Measurements from ENCODE around the gene MGST2. TPM values are rescaled to one million over a fixed set of nuclear protein-coding genes. Genes with fewer than 3 reads are reported as not detected.
A peak's percentile ranks its signal among the peaks of the same experiment; 100 is the strongest.

Gene MGST2
- total RNA-seq, 2 donors from 2014 or later, result 23.4 to 44.1 TPM

DNA sequence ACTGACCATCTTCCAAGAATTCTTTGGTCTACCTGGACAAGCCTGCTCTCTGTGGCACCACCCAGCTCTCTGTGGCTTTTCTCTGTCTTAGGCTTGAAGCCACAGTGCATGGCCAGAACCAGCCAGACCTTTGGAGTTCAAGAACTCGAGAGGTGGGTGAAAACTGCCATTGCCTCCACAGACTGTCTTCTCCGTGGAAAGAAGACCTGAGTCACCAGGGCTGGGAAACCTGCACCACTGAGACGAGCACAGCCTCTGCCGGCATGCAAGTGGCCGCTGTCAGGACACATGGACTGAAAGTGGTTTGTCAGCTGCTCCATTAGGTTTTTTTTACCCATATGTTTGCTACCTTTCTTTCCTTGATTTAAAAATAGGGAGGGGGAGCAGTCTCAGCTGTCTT, 74.5 kb downstream of the MGST2 start:
- peak overlapping the region; percentile 53 to 79 (median 59) for H3K27ac ChIP-seq
- WGBS, 2 donors, result 32 to 37% methylated on average over 5 of the region's 5 CpGs
- ATAC-seq, result peak; percentile 26
- intact Hi-C loops (cut with DNase I), result no loop called here
- no peaks in the 10 kb centered on the region for H3K36me3 ChIP-seq (replicated peaks in 1 of 2; ENCODE audit: insufficient read depth in 1 of 2, low read depth in 2 of 2)
- H3K27me3 ChIP-seq, result no peaks in the 10 kb centered on the region
- peak; percentile 34 to 47 (median 36) for DNase-seq
- H3K9me3 ChIP-seq, result no peaks in the 10 kb centered on the region
- no peak overlapping the region for H3K4me3 ChIP-seq
- peaks cover 23% of the 10 kb centered on the region for H3K4me1 ChIP-seq
- TF ChIP-seq, protein P1, sequence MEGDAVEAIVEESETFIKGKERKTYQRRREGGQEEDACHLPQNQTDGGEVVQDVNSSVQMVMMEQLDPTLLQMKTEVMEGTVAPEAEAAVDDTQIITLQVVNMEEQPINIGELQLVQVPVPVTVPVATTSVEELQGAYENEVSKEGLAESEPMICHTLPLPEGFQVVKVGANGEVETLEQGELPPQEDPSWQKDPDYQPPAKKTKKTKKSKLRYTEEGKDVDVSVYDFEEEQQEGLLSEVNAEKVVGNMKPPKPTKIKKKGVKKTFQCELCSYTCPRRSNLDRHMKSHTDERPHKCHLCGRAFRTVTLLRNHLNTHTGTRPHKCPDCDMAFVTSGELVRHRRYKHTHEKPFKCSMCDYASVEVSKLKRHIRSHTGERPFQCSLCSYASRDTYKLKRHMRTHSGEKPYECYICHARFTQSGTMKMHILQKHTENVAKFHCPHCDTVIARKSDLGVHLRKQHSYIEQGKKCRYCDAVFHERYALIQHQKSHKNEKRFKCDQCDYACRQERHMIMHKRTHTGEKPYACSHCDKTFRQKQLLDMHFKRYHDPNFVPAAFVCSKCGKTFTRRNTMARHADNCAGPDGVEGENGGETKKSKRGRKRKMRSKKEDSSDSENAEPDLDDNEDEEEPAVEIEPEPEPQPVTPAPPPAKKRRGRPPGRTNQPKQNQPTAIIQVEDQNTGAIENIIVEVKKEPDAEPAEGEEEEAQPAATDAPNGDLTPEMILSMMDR (IDR thresholded peaks at IDR 0.05), result no peak
- no peak for TF ChIP-seq POLR2A (IDR thresholded peaks at IDR 0.05)

- peak in 2 of 3 donors; percentile 13 to 24 for TF ChIP-seq POLR2A (IDR thresholded peaks at IDR 0.05)
- TF ChIP-seq, protein P1 (IDR thresholded peaks at IDR 0.05), result peak in 5 of 7 experiments; percentile 13 to 56 (median 53)
- ATAC-seq, result peak; percentile 87
- Histone ChIP-seq H3K36me3 (replicated peaks in 1 of 2; ENCODE audit: insufficient read depth in 1 of 2, low read depth in 2 of 2) (no peaks in the 10 kb centered on the region), H3K9me3 (no peaks in the 10 kb centered on the region), H3K27me3 (no peaks in the 10 kb centered on the region), H3K4me1 (peaks cover 19% of the 10 kb centered on the region), H3K27ac (peak overlapping the region; percentile 53 to 79 (median 59)), H3K4me3 (no peak overlapping the region)
- intact Hi-C loops (cut with DNase I), result no loop called here
- 19 to 35% methylated on average over 10 of the region's 10 CpGs for WGBS, 2 donors
- DNase-seq, result peak; percentile 51 to 82 (median 70)
These were observed 75.0 kb downstream of the MGST2 start for GRCh38 chr4:139740531-139741041.

DNA sequence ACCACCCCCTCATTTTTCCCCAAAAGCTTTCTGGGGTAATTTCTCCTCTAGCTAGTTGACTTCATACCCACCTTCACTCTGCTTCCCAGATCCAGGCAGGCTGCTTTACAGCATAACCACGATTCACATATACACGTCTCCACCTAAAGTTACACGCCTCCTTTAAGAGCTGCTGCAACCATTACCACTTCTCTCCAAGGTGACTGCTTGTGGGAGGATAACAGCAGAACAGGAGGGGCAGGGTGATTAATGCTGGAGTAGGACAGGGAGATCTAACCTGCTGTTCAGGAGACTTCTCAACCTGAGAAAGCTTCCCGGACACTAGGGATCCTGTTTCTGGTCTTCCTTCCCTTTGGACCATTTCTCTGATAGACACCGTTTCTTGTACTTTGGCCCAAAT, 77.4 kb downstream of the MGST2 start:
- TF ChIP-seq, protein P1 (IDR thresholded peaks at IDR 0.05), result no peak
- no peak for TF ChIP-seq POLR2A (IDR thresholded peaks at IDR 0.05)
- WGBS, 2 donors, result 69 to 73% methylated on average over 5 of the region's 5 CpGs
- ATAC-seq (no peak), DNase-seq (no peak)
- no peaks in the 10 kb centered on the region for H3K9me3 ChIP-seq
- no peak overlapping the region for H3K27ac ChIP-seq
- peaks cover 18% of the 10 kb centered on the region for H3K4me1 ChIP-seq
- intact Hi-C loops (cut with DNase I), result no loop called here
- no peak overlapping the region for H3K4me3 ChIP-seq
- no peaks in the 10 kb centered on the region for H3K27me3 ChIP-seq
- no peaks in the 10 kb centered on the region for H3K36me3 ChIP-seq (replicated peaks in 1 of 2; ENCODE audit: insufficient read depth in 1 of 2, low read depth in 2 of 2)

- Histone ChIP-seq H3K27ac (no peak overlapping the region), H3K36me3 (replicated peaks in 1 of 2; ENCODE audit: insufficient read depth in 1 of 2, low read depth in 2 of 2) (no peaks in the 10 kb centered on the region), H3K4me1 (peaks cover 18% of the 10 kb centered on the region), H3K4me3 (no peak overlapping the region), H3K27me3 (no peaks in the 10 kb centered on the region), H3K9me3 (no peaks in the 10 kb centered on the region)
- no peak for TF ChIP-seq POLR2A (IDR thresholded peaks at IDR 0.05)
- TF ChIP-seq, protein P1 (IDR thresholded peaks at IDR 0.05), result no peak
- intact Hi-C loops (cut with DNase I), result no loop called here
- WGBS, 2 donors, result 85 to 88% methylated on average over 1 of the region's 1 CpG
- DNase-seq (no peak), ATAC-seq (no peak)
These were observed 78.6 kb downstream of the MGST2 start for GRCh38 chr4:139744232-139744631.

GRCh38 chr4:139745111-139745639, 79.6 kb downstream of the MGST2 start:
- intact Hi-C loops (cut with DNase I), result no loop called here
- Histone ChIP-seq H3K9me3 (no peaks in the 10 kb centered on the region), H3K4me1 (peaks cover 13% of the 10 kb centered on the region), H3K27me3 (no peaks in the 10 kb centered on the region), H3K36me3 (replicated peaks in 1 of 2; ENCODE audit: insufficient read depth in 1 of 2, low read depth in 2 of 2) (no peaks in the 10 kb centered on the region), H3K4me3 (no peak overlapping the region), H3K27ac (no peak overlapping the region)
- 86 to 90% methylated on average over 6 of the region's 6 CpGs for WGBS, 2 donors
- no peak for ATAC-seq
- no peak for DNase-seq
- no peak for TF ChIP-seq POLR2A (IDR thresholded peaks at IDR 0.05)
- TF ChIP-seq, protein P1 (IDR thresholded peaks at IDR 0.05), result no peak

All from body of pancreas (tissue), 4 donors.